ENCODE data around the gene GJD3. TPM values are rescaled to one million over a fixed set of nuclear protein-coding genes. Genes with fewer than 3 reads are reported as not detected.

The GJD3 gene
- total and polyA plus RNA-seq, 2 donors (not counting 1 experiment from before 2014, with no cell fraction given): not detected

DNA sequence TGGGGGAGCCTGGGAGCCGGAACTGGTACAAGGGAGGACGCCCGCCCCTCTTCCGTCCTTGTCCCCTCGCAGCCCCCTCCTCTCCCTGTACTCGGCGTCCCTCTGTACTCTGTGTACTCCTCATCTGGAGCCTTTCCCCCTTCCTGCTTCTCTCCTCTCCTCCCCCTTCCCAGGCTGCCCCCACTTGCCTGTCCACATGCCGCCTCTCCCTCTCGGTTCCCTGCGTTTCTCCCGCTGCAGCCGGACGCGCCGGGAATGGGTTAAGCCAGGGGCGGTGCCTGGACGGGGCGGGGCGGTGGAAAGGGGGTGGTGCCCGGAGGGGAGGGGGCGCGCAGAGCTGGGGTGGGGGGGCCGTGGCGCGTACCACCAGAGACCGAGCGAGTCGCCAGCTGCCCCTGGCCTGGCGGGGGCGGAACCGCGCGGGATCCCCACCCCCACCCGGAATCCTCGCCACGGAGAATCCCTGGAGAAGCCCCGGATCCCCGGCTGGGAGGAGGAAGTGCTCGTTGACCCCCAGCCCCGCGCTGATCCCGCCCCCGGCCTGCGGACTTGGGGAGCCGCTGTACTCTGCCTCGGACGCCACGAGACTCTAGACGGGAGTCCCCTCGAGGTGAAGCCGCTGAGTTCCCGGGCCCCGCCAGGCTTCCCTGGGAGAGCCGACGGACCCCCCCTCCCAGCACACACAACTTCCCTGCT is 22.6 kb downstream of the GJD3 start:
- H3K36me3 ChIP-seq (replicated peaks in 1 of 2; ENCODE audit: control extremely low read depth in 1 of 2, control insufficient read depth in 1 of 2, extremely low read depth in 1 of 2, insufficient read depth in 2 of 2, low read length in 1 of 2): peaks cover 3 to 6% of the 10 kb centered on the region in 2 experiments
- peaks cover 76 to 92% of the 10 kb centered on the region in 2 donors for H3K4me1 ChIP-seq (ENCODE audit: control insufficient read depth in 2 of 2, insufficient read depth in 2 of 2, low read length in 2 of 2)
- DNase-seq (peak; percentile 62), ATAC-seq (ENCODE audit: low read depth) (peak; percentile 26)
- CTCF ChIA-PET: interaction anchor here (0.5 to 8.3 kb wide), 6 partner anchors 8 to 228 kb away, joined by 3 to 119 read pairs (median 13); no protein-coding TSS in a partner anchor
- Mint-ChIP-seq H3K27ac (peak overlapping the region; percentile 92), H3K4me3 (peak overlapping the region; percentile 91), H3K27me3 (no peaks in the 10 kb centered on the region), H3K4me1 (peaks cover 80% of the 10 kb centered on the region), H3K9me3 (ENCODE audit: insufficient read depth) (no peaks in the 10 kb centered on the region)
- peak overlapping the region; percentile 100 for H3K4me2 ChIP-seq (replicated peaks; ENCODE audit: low read depth, low read length, poor library complexity, severe bottlenecking)
- H3K27ac ChIP-seq (ENCODE audit: low read length in 2 of 2): peak overlapping the region; percentile 67 to 88
- H2AFZ ChIP-seq (ENCODE audit: insufficient read depth, low read depth, low read length, poor library complexity, severe bottlenecking): no peak overlapping the region
- H3K27me3 ChIP-seq (replicated peaks in 1 of 4; ENCODE audit: control extremely low read depth in 1 of 4, control insufficient read depth in 3 of 4, insufficient read depth in 4 of 4, low read length in 3 of 4): no peaks in the 10 kb centered on the region
- intact Hi-C loops (cut with micrococcal nuclease): loop anchor here (1.0 kb wide), 5 partner anchors 12 to 39 kb away; no protein-coding TSS in a partner anchor
- POLR2A ChIA-PET: interaction anchor here (1.2 to 8.4 kb wide), 3 partner anchors 12 to 22 kb away, joined by 3 to 96 read pairs (median 6); no protein-coding TSS in a partner anchor
- peaks cover 90% of the 10 kb centered on the region for H3K79me2 ChIP-seq (ENCODE audit: control insufficient read depth, insufficient read depth, low read length)
- peak overlapping the region; percentile 70 to 84 (median 72) for H3K4me3 ChIP-seq (ENCODE audit: control extremely low read depth in 1 of 5, extremely low read depth in 1 of 5, insufficient read depth in 1 of 5, low read depth in 2 of 5, low read length in 4 of 5)
- H4K20me1 ChIP-seq (ENCODE audit: control insufficient read depth, insufficient read depth, low read length, poor library complexity, severe bottlenecking): peaks cover 22% of the 10 kb centered on the region
- H3K9me3 ChIP-seq (ENCODE audit: control extremely low read depth in 1 of 3, control insufficient read depth in 2 of 3, insufficient read depth in 1 of 3, low read length in 2 of 3): no peaks in the 10 kb centered on the region
- TF ChIP-seq EZH2 (IDR thresholded peaks at IDR 0.05; ENCODE audit: borderline replicate concordance, insufficient read depth, low read depth, low read length, poor library complexity, severe bottlenecking) (no peak), CTCF (IDR thresholded peaks at IDR 0.05) (no peak)
- H3K9ac ChIP-seq (ENCODE audit: low read length): peak overlapping the region; percentile 91
- 7% methylated on average over 36 of the region's 55 CpGs for WGBS (ENCODE audit: insufficient coverage)

Measured in B cell (primary cell).